GM12801 (cell line): ENCODE data around the gene GTPBP3.

Experiments
- TF ChIP-seq, protein P1 (sequence below): IDR thresholded peaks from one replicate; pipeline ENCODE4 v1.5.1; 2011; ENCODE audit warnings: control low read depth; ENCODE audit not compliant: insufficient read length; ENCODE audit errors: extremely low read depth

GTPBP3 gene

DNA sequence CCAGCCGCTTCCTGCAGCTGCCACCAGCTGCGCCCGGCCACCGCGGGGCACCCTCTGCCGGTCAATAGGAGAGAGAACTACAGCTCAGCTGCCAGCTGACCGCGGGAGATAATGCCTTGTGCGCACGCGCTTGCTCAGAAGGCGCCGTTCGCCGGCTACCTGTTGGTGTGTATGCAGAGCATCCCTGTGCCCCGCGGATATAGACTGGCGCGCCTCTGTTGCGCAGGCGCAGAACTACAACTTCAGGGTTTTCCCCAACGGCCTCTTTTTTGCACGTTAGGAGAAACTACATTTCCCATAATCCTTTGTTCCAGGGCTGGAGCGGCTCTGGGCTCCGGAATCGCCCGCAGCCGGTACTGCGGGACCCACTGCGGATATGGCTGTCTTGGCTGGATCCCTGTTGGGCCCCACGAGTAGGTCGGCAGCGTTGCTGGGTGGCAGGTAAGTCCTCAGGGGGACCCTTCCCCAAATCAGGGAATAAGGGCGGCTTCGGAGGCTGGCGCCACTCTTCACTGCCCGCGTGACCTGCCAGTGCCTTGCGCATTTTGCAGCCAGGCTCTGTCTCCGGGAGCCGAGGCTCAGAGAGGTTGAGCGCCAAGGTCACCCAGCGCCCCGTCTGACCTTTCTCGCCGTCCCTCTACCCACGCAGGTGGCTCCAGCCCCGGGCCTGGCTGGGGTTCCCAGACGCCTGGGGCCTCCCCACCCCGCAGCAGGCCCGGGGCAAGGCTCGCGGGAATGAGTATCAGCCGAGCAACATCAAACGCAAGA lies 31.7 kb upstream of the GTPBP3 start, which contains the start of gene MRPL34:
Gene MRPL34, plus strand, starts transcription at position 356 of the 768 bp plus-strand sequence. Its CDS starts 21 bp downstream, at position 377.
- TF ChIP-seq, protein P1, sequence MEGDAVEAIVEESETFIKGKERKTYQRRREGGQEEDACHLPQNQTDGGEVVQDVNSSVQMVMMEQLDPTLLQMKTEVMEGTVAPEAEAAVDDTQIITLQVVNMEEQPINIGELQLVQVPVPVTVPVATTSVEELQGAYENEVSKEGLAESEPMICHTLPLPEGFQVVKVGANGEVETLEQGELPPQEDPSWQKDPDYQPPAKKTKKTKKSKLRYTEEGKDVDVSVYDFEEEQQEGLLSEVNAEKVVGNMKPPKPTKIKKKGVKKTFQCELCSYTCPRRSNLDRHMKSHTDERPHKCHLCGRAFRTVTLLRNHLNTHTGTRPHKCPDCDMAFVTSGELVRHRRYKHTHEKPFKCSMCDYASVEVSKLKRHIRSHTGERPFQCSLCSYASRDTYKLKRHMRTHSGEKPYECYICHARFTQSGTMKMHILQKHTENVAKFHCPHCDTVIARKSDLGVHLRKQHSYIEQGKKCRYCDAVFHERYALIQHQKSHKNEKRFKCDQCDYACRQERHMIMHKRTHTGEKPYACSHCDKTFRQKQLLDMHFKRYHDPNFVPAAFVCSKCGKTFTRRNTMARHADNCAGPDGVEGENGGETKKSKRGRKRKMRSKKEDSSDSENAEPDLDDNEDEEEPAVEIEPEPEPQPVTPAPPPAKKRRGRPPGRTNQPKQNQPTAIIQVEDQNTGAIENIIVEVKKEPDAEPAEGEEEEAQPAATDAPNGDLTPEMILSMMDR: no peak

DNA sequence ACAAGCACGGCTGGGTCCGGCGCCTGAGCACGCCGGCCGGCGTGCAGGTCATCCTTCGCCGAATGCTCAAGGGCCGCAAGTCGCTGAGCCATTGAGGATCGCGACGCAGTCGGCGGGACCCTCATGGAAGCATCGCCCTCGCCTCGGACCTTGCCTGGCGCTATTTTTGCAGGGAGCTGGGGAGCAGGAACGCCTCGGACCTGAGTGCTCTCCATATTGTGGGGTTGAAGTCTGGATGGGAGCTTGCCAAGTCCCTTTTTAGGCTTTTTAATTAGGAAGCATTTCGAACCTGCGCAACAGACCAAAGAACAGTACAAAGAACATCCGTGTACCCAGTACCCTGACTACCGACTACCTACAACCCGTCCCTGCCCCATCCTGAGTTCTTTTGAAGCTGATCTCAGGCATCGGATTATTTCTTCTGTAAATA lies 31.1 kb upstream of the GTPBP3 start:
- TF ChIP-seq, protein P1: no peak

DNA sequence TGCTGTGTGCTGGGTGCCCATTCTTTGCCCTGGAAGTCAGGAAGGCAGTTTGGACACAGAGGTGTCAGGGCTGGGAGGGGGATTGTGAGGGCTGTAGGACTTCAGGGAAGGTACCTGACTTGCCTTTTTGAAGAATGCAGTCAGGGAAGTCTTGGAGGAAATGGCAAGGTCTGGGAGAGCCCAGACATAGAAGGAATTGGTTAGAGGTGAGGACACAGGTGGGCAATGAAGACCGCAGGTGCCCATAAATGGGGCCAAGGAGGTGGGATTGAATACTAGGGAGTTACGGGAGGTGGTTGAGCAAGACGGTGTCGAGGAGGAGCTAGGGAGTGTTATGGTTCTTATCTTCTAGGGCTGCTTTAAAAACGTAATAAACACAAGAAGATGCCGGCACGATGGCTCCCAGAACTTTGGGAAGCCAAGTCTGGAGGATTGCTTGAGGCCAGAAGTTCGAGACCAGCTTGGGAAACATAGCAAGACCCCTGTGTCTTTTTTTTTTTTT lies 29.4 kb upstream of the GTPBP3 start:
- TF ChIP-seq, protein P1: no peak

DNA sequence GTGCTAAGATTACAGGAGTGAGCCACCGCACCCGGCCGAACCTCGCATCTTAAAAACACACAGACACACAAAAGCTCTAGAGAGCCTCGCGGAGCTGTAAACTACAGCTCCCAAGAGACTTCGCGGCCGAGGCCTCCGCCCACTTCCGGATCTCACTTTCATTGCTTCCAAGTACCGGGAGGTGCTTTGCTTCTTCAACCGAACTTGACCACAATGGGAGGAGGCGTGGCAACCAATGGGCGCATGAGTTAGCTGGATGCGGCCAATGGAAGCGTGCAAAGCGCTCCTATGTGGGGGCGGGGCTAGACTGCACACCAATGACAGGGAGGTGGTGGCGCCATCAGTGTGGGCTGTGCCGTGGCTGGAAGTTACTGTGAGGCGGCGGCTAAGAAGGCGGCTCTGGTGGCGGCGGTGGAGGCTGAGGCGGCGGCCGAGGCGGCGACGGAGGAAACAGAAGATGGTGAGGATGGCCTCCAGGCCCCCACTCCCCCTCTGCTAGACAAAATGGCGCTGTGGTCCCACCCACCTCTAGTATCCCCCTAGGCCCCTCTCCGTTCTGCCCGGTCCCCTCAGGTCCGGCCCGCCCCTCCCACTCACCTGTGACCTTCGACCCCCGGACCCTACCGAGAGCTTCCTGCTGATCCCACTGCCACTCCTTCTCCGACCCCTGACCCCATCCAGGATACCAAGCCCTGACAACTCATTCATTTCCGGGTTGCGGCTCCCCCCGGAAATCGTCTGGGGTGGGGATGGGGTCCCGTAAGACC lies 28.0 kb upstream of the GTPBP3 start, which contains the start of gene DDA1:
Gene DDA1, plus strand, starts transcription at position 366 of the 767 bp plus-strand sequence. Its CDS starts 92 bp downstream, at position 458.
- TF ChIP-seq, protein P1: no peak

DNA sequence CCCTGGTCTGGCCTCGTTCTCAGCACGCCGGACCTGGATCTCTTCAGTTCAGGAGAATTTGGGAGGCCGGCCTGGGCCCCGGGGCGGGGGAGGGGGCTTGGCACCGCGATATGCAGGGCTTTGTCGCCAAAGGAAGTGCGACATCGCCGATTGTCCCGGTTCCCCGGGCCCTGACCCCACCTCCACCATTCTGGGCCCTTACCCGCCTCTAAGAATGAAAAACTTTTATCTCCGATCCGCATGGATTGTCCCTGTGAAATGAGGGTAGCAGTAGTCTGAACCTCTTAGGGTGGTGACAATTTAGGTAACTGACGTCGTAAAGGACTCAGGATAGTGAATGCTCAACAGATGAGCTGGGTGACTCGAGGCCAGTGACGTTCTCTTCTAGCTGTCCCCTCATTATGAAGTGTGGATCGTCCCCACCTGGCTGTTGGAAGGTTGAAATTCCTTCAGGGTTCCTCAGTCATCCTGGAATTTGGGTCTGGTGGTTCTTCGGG lies 27.3 kb upstream of the GTPBP3 start:
- TF ChIP-seq, protein P1: no peak

DNA sequence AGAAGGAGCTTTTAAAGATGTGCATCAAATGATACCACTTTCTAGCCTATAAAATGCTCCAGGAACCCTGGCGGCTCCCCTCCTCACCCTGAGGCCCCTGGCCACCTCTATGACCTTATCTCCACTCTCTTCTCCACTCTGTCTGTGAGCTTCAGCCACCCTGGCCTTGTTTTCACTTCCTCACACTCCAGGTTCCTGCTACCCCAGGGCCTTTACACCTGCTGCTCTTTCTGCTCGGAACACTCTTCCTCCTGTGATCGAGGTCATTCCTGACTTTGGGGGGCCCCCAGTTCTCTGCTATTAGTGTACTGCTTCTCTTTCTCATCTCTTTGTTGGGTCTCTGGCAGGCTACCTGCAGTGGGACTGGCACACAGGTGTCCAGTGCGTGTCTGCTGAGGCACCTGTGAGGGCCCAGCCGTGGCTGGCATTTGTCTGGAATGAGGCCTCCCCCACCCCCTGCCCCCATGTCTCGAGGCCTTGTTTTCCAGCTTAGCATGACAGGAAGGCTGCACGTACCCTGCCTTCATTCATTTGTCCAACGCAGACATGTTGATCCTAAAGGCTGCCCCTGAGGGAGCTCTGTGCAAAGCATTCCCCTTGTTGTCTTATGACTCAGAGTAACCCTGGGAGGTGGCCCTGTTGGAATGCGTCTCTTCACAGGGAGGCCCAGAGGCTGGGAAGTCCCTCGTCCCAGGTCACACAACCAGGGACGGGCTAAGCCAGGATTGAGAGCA lies 25.7 kb upstream of the GTPBP3 start:
- TF ChIP-seq, protein P1: no peak
